GM12865 (cell line): Measurements from ENCODE around the gene RAD50.
A peak's percentile ranks its signal among the peaks of the same experiment; 100 is the strongest.

Source experiments
- DNase-seq: peaks from one replicate; pipeline ENCODE4 v3.0.0; 2010; ENCODE audit warnings: low read depth
- H3K4me3 ChIP-seq: 2 replicates; pipeline ENCODE4 v1.5.1; 2011; ENCODE audit warnings: mild to moderate bottlenecking, low read depth, low read length, control low read depth
- TF ChIP-seq, protein P1 (sequence below): IDR thresholded peaks from 2 replicates; pipeline ENCODE4 v1.5.1; 2011; ENCODE audit warnings: low read length, control low read depth, low read depth, inconsistent platforms; ENCODE audit not compliant: insufficient read depth; ENCODE audit errors: missing control alignments

The RAD50 gene

DNA sequence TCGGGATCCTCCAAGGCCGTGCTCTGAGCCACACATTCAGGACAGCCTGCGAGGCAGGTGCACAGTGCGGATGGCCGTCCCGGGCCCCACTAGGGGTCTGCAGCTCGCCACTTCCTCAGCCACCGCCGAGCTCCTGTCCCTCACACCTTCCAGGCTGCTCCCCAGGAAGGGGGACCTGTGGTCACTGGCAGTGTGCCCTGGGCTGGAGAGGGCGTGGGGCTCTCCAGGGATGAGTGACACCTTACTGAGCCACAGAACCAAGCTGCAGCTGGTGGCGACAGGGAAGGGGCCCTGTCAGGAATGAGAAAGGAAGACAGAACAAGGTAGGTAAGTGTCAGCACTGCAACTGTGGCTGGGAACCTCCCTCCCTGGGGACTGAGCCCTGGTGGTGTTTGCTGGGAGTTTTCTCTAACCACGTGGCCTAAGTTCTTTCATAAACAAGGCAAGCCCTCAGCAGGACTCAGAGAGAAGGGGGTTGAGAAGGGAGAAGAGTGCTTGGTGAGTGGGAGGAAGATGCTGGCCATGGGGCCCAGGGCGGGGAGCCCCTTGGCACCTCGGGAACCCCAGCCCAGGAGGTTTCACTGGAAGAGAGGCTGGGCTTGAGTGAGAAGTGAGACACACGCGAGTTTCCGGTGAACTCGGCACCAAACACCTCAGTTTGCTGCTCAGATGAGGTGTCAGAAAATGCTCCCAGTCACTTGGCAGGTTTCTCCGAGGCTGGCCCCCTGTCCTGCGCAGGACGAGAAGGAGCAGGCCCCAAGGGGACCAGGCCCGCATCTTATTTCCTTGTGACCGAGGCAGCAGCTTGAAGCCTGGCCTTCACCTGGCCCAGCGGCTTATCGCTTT, 106.4 kb downstream of the RAD50 start:
- DNase-seq = peak; percentile 95
- peak overlapping the region; percentile 49 for H3K4me3 ChIP-seq
- TF ChIP-seq, protein P1, sequence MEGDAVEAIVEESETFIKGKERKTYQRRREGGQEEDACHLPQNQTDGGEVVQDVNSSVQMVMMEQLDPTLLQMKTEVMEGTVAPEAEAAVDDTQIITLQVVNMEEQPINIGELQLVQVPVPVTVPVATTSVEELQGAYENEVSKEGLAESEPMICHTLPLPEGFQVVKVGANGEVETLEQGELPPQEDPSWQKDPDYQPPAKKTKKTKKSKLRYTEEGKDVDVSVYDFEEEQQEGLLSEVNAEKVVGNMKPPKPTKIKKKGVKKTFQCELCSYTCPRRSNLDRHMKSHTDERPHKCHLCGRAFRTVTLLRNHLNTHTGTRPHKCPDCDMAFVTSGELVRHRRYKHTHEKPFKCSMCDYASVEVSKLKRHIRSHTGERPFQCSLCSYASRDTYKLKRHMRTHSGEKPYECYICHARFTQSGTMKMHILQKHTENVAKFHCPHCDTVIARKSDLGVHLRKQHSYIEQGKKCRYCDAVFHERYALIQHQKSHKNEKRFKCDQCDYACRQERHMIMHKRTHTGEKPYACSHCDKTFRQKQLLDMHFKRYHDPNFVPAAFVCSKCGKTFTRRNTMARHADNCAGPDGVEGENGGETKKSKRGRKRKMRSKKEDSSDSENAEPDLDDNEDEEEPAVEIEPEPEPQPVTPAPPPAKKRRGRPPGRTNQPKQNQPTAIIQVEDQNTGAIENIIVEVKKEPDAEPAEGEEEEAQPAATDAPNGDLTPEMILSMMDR = no peak

DNA sequence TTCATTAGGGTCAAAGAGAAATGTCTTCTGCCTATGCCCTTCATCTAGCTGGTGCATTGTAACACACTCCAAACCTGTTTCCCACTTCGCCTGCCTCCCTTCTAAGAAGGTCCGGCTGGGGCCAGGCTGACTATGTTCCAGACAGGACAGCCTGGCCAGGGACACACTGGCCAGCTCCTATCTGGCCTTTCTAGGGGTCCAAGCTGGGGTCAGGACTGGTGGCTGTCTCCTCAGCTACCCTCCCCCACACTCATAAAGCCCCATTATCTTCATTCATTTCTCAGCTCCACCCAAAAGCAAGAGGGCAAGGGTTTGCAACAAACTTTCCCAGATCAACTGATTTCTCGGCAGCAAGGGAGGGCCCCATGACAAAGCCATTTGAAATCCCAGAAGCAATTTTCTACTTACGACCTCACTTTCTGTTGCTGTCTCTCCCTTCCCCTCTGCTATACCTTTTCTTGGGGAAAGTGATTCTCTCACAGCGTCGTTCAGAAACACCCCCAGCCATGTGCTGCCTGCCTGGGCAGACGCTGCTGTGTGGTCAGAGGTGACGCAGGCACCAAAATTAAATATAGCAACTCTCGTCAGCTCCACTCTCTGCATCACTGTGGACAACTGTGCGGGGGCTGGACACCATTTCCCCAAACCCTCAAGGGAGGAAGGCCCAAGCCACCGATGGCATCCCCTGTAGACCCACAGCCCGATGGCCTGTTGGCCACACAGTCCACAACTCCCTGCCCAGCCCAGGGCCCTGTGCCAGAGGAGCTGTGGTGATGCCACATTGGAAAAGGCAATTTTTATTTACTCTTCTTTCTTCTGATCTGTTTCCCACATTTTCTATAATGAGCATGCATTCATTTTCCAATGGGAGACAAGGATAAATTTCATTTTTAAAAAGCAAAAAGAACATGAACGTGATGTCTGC, 107.3 kb downstream of the RAD50 start:
- peak overlapping the region; percentile 49 for H3K4me3 ChIP-seq
- DNase-seq = peak; percentile 92
- TF ChIP-seq, protein P1 = no peak

DNA sequence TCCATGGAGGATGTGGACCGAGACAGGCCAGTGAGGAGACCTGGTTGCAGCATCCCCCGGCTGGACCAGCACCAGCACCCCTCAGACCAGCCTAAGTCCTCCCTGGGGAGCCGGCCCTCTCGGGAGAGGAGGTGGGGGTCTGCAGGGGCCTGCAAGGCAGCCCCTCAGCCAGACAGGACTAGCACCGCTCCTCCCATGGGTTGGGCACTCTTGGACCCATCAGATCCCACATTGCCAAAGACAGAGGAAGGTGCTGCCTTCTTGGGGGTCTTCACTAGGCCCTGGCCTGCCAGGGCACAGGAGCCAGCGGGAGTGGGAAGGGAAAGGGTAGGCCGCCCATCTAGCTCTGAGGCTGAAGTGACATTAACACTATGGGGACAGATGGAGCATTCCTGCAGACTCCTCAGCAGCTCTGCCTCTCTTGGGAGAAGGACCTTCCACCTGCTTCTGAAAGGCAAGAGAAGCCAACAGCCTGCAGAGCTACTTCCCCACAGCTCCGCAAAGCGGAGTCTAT, 108.0 kb downstream of the RAD50 start:
- DNase-seq = no peak

DNA sequence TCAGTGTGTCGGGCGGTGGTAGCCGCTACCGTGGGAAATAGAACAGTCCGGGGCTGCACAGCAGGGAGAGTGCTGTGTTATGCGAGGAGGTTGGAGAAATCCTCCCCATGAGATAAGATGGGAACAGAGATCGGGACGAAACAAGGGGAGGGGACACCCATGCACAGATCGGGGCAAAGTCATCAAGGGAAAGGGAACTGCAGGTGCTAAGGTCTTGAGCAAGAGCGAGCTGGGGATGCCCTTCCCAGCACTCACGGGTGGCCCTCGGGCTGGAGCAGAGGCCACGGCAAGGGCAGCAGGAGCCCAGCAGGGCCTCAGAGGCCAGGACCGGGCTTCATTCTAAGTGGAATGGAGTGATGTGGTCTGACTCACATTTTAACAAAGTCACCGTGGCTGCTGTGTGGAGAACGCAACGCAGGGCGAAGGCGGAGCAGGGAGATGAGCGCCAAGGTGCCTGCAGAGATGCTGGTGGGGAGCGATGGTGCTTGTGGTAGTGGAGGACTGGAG, 108.8 kb downstream of the RAD50 start:
- TF ChIP-seq, protein P1 = no peak
- DNase-seq = no peak
- H3K4me3 ChIP-seq = no peak overlapping the region

More for the DNA sequence above, 108.0 kb downstream of the RAD50 start:
- TF ChIP-seq, protein P1 = no peak
- H3K4me3 ChIP-seq = peak overlapping the region; percentile 49

DNA sequence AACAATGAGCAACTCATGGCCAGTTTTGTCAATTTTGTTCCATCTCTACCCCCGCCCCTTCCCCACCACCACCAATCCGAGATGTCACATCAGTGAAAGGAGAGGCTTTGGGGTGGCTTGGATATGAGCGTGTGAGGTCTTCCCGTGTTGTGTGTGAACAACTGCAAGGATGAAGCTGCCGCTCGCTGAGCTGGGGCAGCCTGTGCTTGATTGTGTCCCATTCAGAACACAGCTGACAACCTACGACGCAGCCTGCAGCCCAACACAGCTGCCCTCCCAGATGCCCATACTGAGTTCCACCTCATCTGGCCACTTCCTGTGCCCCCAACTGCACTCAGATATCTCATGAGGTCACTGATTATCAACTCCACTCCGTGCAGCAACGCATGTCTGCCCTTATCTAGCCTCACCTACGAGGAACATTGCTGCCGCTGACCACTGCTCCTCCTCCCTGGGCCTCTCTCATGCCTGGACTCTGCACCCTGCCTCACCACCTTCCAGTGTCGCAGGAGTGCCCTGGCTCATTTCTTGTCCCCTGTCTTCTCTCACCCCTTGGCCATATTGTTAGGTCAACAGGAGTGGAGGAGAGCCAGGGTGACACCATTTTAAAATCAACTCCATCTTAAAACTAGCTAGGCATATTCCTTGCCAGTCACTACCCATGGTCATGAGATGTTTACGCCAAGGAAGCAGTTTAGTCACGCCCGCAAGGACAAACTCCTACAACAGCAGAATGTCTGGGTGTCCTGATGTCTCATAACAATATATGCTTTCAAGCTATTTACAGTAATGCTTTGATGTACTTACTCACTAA, 109.7 kb downstream of the RAD50 start:
- no peak for DNase-seq
- TF ChIP-seq, protein P1 = no peak
- H3K4me3 ChIP-seq = no peak overlapping the region

DNA sequence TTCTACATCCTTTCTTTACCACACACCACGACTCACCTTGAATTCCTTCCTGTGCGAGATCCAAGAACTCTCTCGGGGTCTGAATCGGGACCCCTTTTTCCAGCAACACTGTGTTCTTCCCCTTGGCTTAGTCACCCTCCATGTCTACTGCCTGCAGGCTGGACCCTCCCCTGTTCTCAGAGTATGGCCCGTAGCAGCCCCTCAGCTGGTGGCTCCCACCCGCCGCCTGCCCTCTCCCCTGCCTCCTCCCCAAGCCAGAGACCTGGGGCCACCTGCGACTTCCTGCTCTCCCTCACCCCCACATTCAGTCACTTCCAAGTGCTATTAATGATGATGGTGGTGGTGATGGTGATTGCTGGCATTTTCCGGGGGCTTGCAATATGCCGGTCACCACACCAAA, 110.5 kb downstream of the RAD50 start:
- H3K4me3 ChIP-seq = no peak overlapping the region
- no peak for DNase-seq
- TF ChIP-seq, protein P1 = no peak
